GM21515 (cell line): ENCODE measurements around the gene AHDC1.
"Not testable (repeated sequence)": the region's sequence is repeated elsewhere in the genome, so short reads cannot be mapped to it uniquely, and the experiment has no call there.

ENCODE experiments used
- ATAC-seq: cut with Tn5 transposase; IDR thresholded peaks from one replicate; pipeline ENCODE4 v1.9.1; 2021; ENCODE audit not compliant: unreplicated experiment

The AHDC1 gene

GRCh38 chr1:27553823-27554222 lies 50.1 kb downstream of the AHDC1 start:
- not testable (repeated sequence) for ATAC-seq

GRCh38 chr1:27552911-27553420 lies 51.0 kb downstream of the AHDC1 start:
- no peak for ATAC-seq

- no peak for ATAC-seq
Measured at GRCh38 chr1:27551953-27552312, 52.0 kb downstream of the AHDC1 start.

GRCh38 chr1:27551170-27551952 lies 52.6 kb downstream of the AHDC1 start:
- no peak for ATAC-seq

- ATAC-seq, result no peak
Measured at GRCh38 chr1:27550510-27551169, 53.3 kb downstream of the AHDC1 start.

- ATAC-seq, result no peak
Measured at GRCh38 chr1:27549807-27550408, 54.0 kb downstream of the AHDC1 start.

- ATAC-seq, result no peak
Measured at GRCh38 chr1:27548858-27549719, 54.9 kb downstream of the AHDC1 start.

GRCh38 chr1:27548136-27548853 lies 55.6 kb downstream of the AHDC1 start:
- no peak for ATAC-seq

- ATAC-seq, result no peak
Measured at GRCh38 chr1:27547220-27548116, 56.5 kb downstream of the AHDC1 start.

GRCh38 chr1:27545876-27546275 lies 58.1 kb downstream of the AHDC1 start:
- ATAC-seq, result no peak

GRCh38 chr1:27545271-27545670 lies 58.7 kb downstream of the AHDC1 start:
- ATAC-seq, result no peak

GRCh38 chr1:27544834-27545233 lies 59.1 kb downstream of the AHDC1 start:
- no peak for ATAC-seq

GRCh38 chr1:27543284-27543683 lies 60.7 kb downstream of the AHDC1 start:
- ATAC-seq, result no peak

- no peak for ATAC-seq
Measured at GRCh38 chr1:27542463-27543273, 61.3 kb downstream of the AHDC1 start.

GRCh38 chr1:27539901-27540861 lies 63.8 kb downstream of the AHDC1 start:
- ATAC-seq, result no peak

GRCh38 chr1:27538793-27539192 lies 65.2 kb downstream of the AHDC1 start:
- no peak for ATAC-seq

GRCh38 chr1:27538305-27538676 lies 65.7 kb downstream of the AHDC1 start:
- not testable (repeated sequence) for ATAC-seq
